GM12891 (cell line): ENCODE data around the gene SCN9A.

Experiments used
- PAX5 ChIP-seq: IDR thresholded peaks from 2 replicates; pipeline ENCODE4 v1.6.1; 2011; ENCODE audit warnings: low read length, moderate library complexity, mild to moderate bottlenecking; ENCODE audit not compliant: insufficient read depth, severe bottlenecking
- POLR2A ChIP-seq: IDR thresholded peaks from 2 replicates; pipeline ENCODE4 v1.6.1; 2011; ENCODE audit warnings: low read depth, low read length, control low read depth
- POLR2AphosphoS5 ChIP-seq: IDR thresholded peaks from 2 replicates; pipeline ENCODE4 v1.6.1; 2011; ENCODE audit warnings: low read depth, low read length, control low read depth
- SPI1 ChIP-seq: IDR thresholded peaks from 2 replicates; pipeline ENCODE4 v1.6.1; 2011; ENCODE audit warnings: low read depth, low read length, control low read depth
- TAF1 ChIP-seq: IDR thresholded peaks from 2 replicates; pipeline ENCODE4 v1.6.1; 2011; ENCODE audit warnings: low read depth, low read length, control low read depth

GRCh38 chr2:166375195-166375735 is 479 bp downstream of the SCN9A start:
- TF ChIP-seq POLR2A = no peak
- no peak for TF ChIP-seq SPI1
- no peak for TF ChIP-seq POLR2AphosphoS5
- TF ChIP-seq PAX5 = no peak
- TF ChIP-seq TAF1 = no peak
